CD1c-positive myeloid dendritic cell (primary cell): Measurements from ENCODE around the gene MSI2.

Experiments used
- DNase-seq: peaks from one replicate; pipeline ENCODE4 v3.0.0-alpha.2; 2016; ENCODE audit errors: extremely low spot score

The MSI2 gene

GRCh38 chr17:57340160-57340981 is 84.0 kb downstream of the MSI2 start:
- no peak for DNase-seq

- DNase-seq: no peak
These were observed 85.6 kb downstream of the MSI2 start for GRCh38 chr17:57341611-57342540.

GRCh38 chr17:57342963-57343589 is 86.8 kb downstream of the MSI2 start:
- DNase-seq: no peak

GRCh38 chr17:57343717-57344116 is 87.4 kb downstream of the MSI2 start:
- DNase-seq: no peak

- DNase-seq: no peak
These were observed 87.9 kb downstream of the MSI2 start for GRCh38 chr17:57344261-57344660.

GRCh38 chr17:57349541-57350247 is 93.4 kb downstream of the MSI2 start:
- no peak for DNase-seq

GRCh38 chr17:57350266-57350665 is 93.9 kb downstream of the MSI2 start:
- DNase-seq: no peak

GRCh38 chr17:57352665-57353175 is 96.4 kb downstream of the MSI2 start:
- DNase-seq: no peak

GRCh38 chr17:57354673-57355072 is 98.3 kb downstream of the MSI2 start:
- DNase-seq: no peak

- no peak for DNase-seq
These were observed 99.0 kb downstream of the MSI2 start for GRCh38 chr17:57355090-57355859.

GRCh38 chr17:57356153-57356718 is 99.9 kb downstream of the MSI2 start:
- DNase-seq: no peak

GRCh38 chr17:57356719-57357391 is 100.5 kb downstream of the MSI2 start:
- DNase-seq: no peak

- DNase-seq: no peak
These were observed 101.1 kb downstream of the MSI2 start for GRCh38 chr17:57357392-57357784.

- DNase-seq: no peak
These were observed 101.6 kb downstream of the MSI2 start for GRCh38 chr17:57357830-57358430.

- DNase-seq: no peak
These were observed 103.9 kb downstream of the MSI2 start for GRCh38 chr17:57360266-57360665.

GRCh38 chr17:57362797-57363556 is 106.7 kb downstream of the MSI2 start:
- no peak for DNase-seq

GRCh38 chr17:57363580-57363979 is 107.3 kb downstream of the MSI2 start:
- DNase-seq: no peak

- no peak for DNase-seq
These were observed 107.8 kb downstream of the MSI2 start for GRCh38 chr17:57363998-57364643.
